Measurements from ENCODE around the gene RPS28.

GRCh38 chr19:8367327-8368001, 46.2 kb downstream of the RPS28 start:
- TF ChIP-seq CTCF (conservative IDR thresholded peaks at IDR 0.05) (no peak), ZFX (IDR thresholded peaks at IDR 0.05) (no peak)
